Neural progenitor cell (in vitro differentiated cells): ENCODE measurements around the gene ATP6V0E2.

Experiments
- EZH2 ChIP-seq: fragments of 200-600 bp; sonication (generic); IDR thresholded peaks from 2 replicates; pipeline ENCODE4 v1.6.1; 2017; ENCODE audit warnings: antibody characterized with exemption, mild to moderate bottlenecking, moderate library complexity
- EZH2phosphoT487 ChIP-seq: fragments of 200-600 bp; sonication (generic); IDR thresholded peaks from 2 replicates; pipeline ENCODE4 v1.6.1; 2017; ENCODE audit warnings: antibody characterized with exemption
- TF ChIP-seq, protein P1 (sequence below): fragments of 200-600 bp; sonication (generic); IDR thresholded peaks from 2 replicates; pipeline ENCODE4 v1.5.1; 2017; ENCODE audit warnings: antibody characterized with exemption, mild to moderate bottlenecking

DNA sequence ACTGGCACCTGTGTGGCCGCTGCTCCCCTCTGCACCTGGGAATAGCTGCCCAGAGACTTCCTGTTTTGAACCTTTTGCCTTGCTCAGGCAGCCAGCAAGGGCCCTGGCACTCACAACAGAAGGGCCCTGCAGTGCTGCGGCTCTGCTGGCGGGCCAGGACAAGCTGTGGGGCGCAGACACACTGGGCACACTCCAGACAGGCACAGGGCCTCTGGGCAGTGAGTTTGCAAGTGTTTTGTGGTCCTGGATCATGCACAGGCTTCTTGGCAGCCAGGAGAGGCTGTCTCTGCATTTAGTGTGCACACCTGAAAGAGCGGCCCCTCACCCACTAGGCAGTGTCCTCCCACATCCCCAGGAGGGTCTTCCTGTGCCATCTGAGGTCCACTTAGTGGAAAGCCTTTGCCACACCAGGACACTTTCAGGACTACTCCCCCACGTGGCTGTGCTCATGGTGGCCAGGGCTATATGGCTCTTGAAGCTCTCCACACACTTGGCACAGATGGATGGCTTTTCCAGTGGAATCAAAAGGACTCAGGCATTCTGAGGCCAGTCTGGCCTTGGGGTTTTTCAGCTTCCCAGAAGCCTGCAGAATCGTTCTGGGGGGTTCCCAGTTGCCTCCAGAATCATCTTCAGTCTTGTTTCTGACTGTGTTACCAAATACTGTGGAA is 5.0 kb upstream of the ATP6V0E2 start:
- TF ChIP-seq, protein P1, sequence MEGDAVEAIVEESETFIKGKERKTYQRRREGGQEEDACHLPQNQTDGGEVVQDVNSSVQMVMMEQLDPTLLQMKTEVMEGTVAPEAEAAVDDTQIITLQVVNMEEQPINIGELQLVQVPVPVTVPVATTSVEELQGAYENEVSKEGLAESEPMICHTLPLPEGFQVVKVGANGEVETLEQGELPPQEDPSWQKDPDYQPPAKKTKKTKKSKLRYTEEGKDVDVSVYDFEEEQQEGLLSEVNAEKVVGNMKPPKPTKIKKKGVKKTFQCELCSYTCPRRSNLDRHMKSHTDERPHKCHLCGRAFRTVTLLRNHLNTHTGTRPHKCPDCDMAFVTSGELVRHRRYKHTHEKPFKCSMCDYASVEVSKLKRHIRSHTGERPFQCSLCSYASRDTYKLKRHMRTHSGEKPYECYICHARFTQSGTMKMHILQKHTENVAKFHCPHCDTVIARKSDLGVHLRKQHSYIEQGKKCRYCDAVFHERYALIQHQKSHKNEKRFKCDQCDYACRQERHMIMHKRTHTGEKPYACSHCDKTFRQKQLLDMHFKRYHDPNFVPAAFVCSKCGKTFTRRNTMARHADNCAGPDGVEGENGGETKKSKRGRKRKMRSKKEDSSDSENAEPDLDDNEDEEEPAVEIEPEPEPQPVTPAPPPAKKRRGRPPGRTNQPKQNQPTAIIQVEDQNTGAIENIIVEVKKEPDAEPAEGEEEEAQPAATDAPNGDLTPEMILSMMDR, result no peak
- no peak for TF ChIP-seq EZH2
- TF ChIP-seq EZH2phosphoT487, result no peak
